Left ventricle myocardium inferior (tissue), 1 donor: ENCODE results near the gene ATG5. TPM values are rescaled to one million over a fixed set of nuclear protein-coding genes. Genes with fewer than 3 reads are reported as not detected.

Source experiments
- DNase-seq: peaks from one replicate; pipeline ENCODE4 v3.0.0-alpha.2; 2020
- H3K27ac ChIP-seq: fragments of 200-600 bp; replicated peaks from 2 replicates; pipeline ENCODE4 v1.8.0; 2021
- H3K27me3 ChIP-seq: fragments of 200-600 bp; 2 replicates; pipeline ENCODE4 v1.8.0; 2021; ENCODE audit warnings: low read depth
- H3K36me3 ChIP-seq: fragments of 200-600 bp; 2 replicates; pipeline ENCODE4 v1.8.0; 2021
- H3K4me1 ChIP-seq: fragments of 200-600 bp; 2 replicates; pipeline ENCODE4 v1.8.0; 2021
- H3K4me3 ChIP-seq: fragments of 200-600 bp; 2 replicates; pipeline ENCODE4 v1.8.0; 2021; ENCODE audit warnings: mild to moderate bottlenecking, moderate library complexity
- H3K9me3 ChIP-seq: fragments of 200-600 bp; replicated peaks from 2 replicates; pipeline ENCODE4 v1.8.0; 2021
- CTCF ChIP-seq: fragments of 200-600 bp; IDR thresholded peaks from 2 replicates; pipeline ENCODE4 v1.8.0; 2021; ENCODE audit warnings: antibody characterized with exemption, mild to moderate bottlenecking, borderline replicate concordance
- intact Hi-C: fragments of 100-400 bp; cut with micrococcal nuclease; formaldehyde crosslinking; loops from one replicate; pipeline ENCODE4 v1.11.0; 2022
- long read RNA-seq: library from polyadenylated mRNA; unstranded; transcript quantifications from one replicate; pipeline ENCODE4 v2.0.0, GENCODE V29; 2021
- total RNA-seq: library from RNA; stranded (reverse); fragmentation: NEBNext Ultra II Directional; extraction: Animal tissue kit (Norgen Biotek cat#: 25700); gene quantifications from one replicate; pipeline ENCODE4 v1.2.1, GENCODE V29; 2021
- donor health status: DM: no; HTN: yes; CAD: no; lungs with severe emphysema.

Gene ATG5
- total RNA-seq, result 18.0 TPM
- long read RNA-seq, transcript ATG5-204 (8 exons, 3,216 nt), result major isoform, 32 of 39 reads
- long read RNA-seq, partial matches to known transcripts, result 0 of 39 reads
- long read RNA-seq, other reads (novel, unspliced or antisense), result 3 of 39 reads

- Histone ChIP-seq H3K36me3 (no peaks in the 10 kb centered on the region), H3K4me1 (peaks cover 31% of the 10 kb centered on the region), H3K27me3 (peaks cover 8% of the 10 kb centered on the region), H3K4me3 (peak within 1 kb of the TSS; percentile 97), H3K9me3 (no peaks in the 10 kb centered on the region), H3K27ac (peak within 1 kb of the TSS; percentile 97)
- no peak for TF ChIP-seq CTCF
- intact Hi-C loops, result no loop called here
- DNase-seq, result peak; percentile 100
Observed at GRCh38 chr6:106325336-106326178, at the start of gene ATG5. Gene ATG5, minus strand, starts transcription at chr6:106325760. Its CDS starts 9,552 bp downstream, at chr6:106316208.

DNA sequence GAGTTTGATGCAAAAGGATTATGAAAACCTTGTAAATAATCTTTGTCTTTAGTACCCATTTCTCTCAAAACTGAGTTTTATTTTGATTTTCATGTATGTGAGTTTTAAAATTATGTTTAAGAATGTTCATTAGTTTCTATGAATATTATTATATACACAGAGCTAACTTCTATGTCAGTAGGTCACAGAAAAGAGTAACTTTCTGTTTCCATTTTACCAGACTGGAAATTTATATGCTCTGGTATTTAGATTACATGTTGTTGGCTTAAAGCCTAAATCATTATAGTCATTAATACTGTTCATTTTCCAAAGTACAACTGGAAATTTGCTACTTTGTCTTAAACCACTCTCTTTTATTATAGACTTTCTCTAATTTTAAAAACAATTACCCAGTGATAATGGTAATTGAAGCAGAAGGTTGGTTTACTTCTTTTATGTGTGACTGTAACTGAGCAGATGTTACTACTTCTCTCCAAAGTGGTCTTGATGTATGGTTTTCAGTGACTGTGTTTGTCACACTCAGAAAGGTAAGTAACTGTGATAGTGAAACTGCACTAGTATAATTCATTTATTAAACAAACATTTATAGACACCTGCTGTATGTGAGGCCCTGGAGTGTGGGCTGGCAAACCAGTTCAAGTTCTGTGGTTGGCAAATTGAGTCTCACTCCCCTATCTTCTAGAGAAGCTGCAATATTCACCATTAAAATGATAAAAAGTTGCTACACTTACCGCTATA is 48.1 kb upstream of the ATG5 start:
- H3K4me3 ChIP-seq, result no peak overlapping the region
- H3K9me3 ChIP-seq, result no peaks in the 10 kb centered on the region
- DNase-seq, result no peak
- H3K27ac ChIP-seq, result no peak overlapping the region
- no peaks in the 10 kb centered on the region for H3K4me1 ChIP-seq
- intact Hi-C loops, result no loop called here
- TF ChIP-seq CTCF, result no peak
- peaks cover 10% of the 10 kb centered on the region for H3K27me3 ChIP-seq
- no peaks in the 10 kb centered on the region for H3K36me3 ChIP-seq

GRCh38 chr6:106372838-106373501 is 47.4 kb upstream of the ATG5 start:
- no peak for TF ChIP-seq CTCF
- peaks cover 10% of the 10 kb centered on the region for H3K27me3 ChIP-seq
- intact Hi-C loops, result no loop called here
- H3K4me3 ChIP-seq, result no peak overlapping the region
- no peak for DNase-seq
- no peak overlapping the region for H3K27ac ChIP-seq
- H3K36me3 ChIP-seq, result no peaks in the 10 kb centered on the region
- no peaks in the 10 kb centered on the region for H3K4me1 ChIP-seq
- no peaks in the 10 kb centered on the region for H3K9me3 ChIP-seq

GRCh38 chr6:106370639-106371038 is 45.1 kb upstream of the ATG5 start:
- TF ChIP-seq CTCF, result no peak
- Histone ChIP-seq H3K27ac (no peak overlapping the region), H3K9me3 (no peaks in the 10 kb centered on the region), H3K36me3 (no peaks in the 10 kb centered on the region), H3K4me3 (no peak overlapping the region), H3K27me3 (peaks cover 25% of the 10 kb centered on the region), H3K4me1 (no peaks in the 10 kb centered on the region)
- DNase-seq, result no peak
- intact Hi-C loops, result no loop called here

DNA sequence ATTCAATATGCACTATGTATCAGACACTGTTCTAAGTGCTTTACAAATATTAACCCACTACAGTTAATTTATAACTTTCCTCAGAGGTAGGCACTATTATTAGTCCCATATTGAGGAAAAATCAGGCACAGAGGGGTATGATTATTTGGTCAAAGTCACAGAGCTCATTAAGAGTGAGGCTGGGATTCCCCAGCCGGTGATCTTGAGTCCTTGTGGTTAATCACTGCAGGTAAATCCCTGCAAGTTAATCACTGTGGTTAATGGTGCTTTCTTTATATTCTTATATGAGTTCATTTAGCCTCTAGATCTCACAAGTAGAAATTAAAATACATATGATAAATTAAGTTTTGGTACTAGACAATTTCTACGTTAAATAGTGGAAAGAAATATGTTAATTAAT is 44.2 kb upstream of the ATG5 start:
- no peak for DNase-seq
- H3K4me1 ChIP-seq, result no peaks in the 10 kb centered on the region
- H3K9me3 ChIP-seq, result no peaks in the 10 kb centered on the region
- no peaks in the 10 kb centered on the region for H3K36me3 ChIP-seq
- no peak overlapping the region for H3K4me3 ChIP-seq
- H3K27me3 ChIP-seq, result peaks cover 25% of the 10 kb centered on the region
- intact Hi-C loops, result no loop called here
- no peak for TF ChIP-seq CTCF
- H3K27ac ChIP-seq, result no peak overlapping the region
